ENCODE measurements around the gene KRTAP5-2.

KRTAP5-2 gene

DNA sequence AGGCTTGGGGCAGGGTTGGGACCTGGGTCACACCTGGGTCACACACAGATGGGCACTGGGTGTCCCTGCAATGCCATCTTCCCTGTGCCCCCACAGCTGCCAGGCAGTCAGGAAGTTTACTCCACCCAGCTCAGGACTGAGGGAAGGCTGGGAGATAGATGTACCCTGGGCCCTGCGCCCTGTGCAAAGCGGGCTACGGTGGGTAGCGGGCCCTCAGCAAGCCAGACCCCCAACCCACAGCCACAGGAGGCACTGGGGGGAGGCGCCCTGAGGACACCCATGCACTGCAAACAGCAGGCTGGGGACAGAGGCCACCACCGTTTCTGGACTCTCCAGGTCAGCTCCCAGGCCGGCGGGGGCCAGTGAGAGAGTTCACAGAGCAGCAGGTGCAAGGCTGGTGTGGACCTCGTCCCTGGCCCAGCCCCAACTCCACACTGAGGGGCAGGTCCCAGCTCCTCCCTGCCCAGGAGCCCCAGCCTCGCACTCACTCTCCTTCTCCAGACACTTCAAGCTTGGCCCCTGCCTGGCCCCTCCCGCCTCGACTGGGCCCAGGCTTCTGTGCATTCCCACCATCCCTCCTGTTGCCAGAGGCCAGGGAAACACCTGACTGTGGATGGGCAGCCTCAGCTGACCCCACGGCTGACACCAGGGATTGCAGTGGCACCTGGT, 30.9 kb downstream of the KRTAP5-2 start:
- DNase-seq (ENCODE audit: low spot score): no peak

GRCh38 chr11:1566381-1567051, 31.6 kb downstream of the KRTAP5-2 start:
- DNase-seq (ENCODE audit: low spot score): no peak

DNA sequence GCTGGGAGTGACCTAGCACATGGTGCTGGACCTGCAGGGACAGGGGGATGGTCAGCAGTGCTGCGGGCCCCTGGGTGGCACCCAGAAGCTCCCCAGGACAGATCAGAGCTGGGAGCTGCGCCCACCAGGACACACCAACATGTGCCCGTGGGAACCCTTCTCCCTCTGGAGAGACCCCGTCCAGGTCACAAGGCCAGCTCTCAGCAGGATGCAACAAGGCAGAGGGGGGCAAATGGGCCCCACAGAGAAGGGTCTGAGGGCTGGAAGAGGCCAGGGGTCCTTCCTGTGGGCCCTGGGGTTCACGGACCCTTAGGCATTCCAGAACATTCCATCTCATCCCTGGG, 32.2 kb downstream of the KRTAP5-2 start:
- DNase-seq (ENCODE audit: low spot score): no peak

- no peak for DNase-seq (ENCODE audit: low spot score)
Observed at GRCh38 chr11:1565173-1565903, 32.8 kb downstream of the KRTAP5-2 start.

- DNase-seq (ENCODE audit: low spot score): no peak
Observed at GRCh38 chr11:1564535-1565172, 33.4 kb downstream of the KRTAP5-2 start.

GRCh38 chr11:1563697-1564534, 34.2 kb downstream of the KRTAP5-2 start:
- no peak for DNase-seq (ENCODE audit: low spot score)

DNA sequence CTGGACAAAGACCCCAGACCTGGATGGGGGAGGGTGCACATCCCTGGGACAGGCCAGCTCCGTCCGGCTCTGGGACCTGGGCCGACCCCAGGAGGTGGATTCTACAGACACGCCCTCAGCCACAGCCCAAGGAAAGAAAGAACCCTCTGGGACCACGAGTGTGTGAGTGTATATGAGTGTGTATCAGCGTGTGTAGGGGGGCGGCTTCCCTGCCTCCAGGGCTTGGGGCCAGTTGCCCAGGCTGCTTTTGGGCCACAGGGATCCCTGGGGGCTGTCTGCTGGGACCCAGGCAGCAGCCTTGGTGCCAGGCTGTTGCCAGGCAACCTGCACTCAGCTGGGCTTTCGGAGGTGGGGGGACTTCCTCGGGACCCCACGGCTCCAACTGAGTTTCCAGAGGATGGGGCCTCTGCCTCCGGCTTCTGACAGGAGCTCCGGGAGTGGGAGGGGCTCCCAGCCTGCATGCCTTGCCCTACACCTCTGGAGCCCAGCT, 34.9 kb downstream of the KRTAP5-2 start:
- no peak for DNase-seq (ENCODE audit: low spot score)

DNA sequence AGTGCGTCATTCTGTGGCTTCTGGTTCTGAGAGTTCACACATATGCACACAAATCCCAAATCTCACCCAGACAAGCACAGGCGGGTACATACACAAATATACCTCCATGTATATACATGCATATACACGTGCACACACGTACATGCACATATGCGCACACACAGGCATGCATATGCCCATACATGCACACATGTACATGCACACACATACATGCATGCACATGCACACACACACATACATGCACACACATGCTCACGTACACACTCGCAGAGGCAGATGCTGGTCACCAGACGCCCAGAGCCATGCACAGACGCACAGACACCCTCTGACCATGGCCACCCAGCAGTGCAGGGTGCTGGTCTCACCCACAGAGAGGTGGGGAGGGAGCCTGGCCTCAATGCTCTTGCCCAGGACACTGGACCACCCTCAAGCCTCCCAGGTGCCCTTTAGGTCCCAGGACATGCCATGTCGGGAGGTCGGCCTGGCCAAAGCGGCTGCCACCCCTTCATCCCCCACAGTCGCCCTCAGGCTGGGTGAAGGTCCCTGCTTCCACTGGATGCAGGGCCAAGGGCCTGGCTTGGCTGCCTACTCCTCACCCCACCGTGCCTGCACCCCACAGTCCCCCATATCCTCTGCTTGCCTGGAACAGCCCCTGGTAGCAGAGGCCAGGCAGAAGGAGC, 35.5 kb downstream of the KRTAP5-2 start:
- DNase-seq (ENCODE audit: low spot score): no peak

GRCh38 chr11:1561955-1562354, 36.1 kb downstream of the KRTAP5-2 start:
- DNase-seq (ENCODE audit: low spot score): no peak

DNA sequence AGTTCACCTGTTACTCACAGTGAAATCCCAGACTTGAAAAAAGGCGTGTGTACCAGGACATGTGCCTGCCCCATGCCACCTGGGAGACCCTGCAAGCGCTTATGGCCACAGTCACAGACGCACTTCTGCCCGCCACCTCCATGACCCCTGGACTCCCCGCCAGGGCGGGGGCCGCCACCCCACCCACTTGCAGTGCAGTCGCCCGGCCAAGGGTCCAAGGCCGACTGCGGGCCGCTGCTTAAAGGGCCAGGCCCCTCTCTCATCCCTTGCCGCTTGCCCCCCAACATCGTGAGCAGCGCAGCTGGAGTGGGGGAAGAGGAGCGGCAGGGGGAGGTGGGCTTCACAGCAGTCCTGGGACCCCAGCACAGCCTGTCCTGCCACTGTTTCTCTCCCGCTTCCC, 36.8 kb downstream of the KRTAP5-2 start:
- no peak for DNase-seq (ENCODE audit: low spot score)

- no peak for DNase-seq (ENCODE audit: low spot score)
Observed at GRCh38 chr11:1560649-1561251, 37.3 kb downstream of the KRTAP5-2 start.

GRCh38 chr11:1560002-1560648, 38.0 kb downstream of the KRTAP5-2 start:
- DNase-seq (ENCODE audit: low spot score): no peak

DNA sequence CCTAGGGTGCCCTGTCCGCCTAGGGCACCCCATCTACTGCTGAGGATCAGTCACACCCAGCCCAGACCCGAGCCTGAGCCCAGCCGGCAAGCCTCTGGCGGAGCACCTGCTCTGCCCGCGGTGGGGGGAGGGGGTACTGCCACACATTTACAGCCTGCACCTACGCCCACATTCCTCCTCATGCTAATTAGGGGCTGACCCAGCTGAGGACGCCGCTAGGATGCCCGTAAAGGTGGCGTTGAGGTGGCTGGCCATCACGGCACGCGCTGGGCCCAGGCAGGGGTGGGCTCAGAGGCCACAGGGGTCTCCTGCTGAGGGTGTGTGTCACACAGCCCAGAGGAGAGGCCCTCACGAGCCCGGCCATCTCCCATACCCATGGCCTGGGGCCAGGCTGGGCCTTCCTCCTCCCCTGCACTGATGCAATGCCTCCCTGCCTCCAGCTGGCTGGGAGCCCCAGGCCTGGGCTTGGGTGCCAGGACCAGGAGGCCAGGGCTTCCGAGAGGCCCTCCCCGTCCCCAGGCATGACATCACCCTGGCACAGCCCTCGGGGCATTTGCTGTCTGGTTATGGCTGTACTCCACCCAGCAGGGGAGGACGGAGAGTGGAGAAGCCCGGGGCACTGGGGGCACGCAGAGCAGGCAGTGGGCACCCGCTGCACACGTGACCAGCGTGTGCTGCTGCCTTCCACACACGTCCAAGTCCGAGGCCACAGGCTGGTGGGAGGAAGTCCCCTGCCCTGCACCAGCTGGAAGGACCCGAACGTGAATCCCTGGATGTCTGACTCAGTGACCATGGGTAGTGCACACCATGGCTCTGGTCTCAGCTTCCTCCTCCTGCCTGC, 38.8 kb downstream of the KRTAP5-2 start:
- DNase-seq (ENCODE audit: low spot score): no peak

- no peak for DNase-seq (ENCODE audit: low spot score)
Observed at GRCh38 chr11:1558775-1559110, 39.4 kb downstream of the KRTAP5-2 start.

DNA sequence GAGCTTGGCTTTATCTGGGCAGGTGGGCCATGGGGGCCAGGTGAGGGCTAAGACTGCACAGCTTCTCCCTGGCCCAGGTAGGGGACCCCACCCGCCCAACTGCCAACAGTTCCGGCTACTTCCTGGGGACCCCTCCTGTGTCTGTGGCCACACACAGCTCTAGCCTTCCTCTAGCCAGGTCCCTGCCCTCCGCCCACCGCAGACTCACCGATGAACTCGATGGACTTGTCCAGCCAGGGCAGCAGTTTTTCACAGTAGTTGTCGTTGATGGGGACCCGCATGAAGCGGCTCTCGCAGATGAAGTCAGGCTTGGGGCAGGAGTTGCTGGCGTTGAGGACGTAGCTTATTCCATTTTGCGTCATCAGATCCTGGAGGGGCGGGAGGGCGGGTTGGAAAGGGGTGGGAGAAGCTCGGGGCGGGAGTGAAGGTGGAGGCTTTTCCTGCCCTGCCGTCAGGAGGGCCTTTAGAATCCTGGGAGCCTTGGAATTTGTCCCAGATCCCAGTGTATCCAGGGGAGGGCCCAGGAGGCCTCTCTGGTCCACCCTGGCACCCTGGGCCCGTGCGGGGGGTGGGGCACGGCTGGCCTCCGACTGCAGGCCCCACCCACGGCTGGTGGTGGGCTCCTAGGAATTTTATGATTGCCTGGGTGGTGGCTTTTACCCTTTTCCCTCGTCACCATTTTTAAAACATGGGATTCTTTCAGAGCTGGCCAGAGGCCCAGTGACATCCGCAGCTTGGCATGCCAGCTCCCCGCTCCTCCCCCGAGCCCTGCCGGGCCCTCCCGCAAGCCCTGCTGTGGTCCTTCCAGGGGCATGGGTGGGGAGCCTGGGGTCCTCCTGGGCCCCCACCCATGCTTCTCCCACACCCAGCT, 40.0 kb downstream of the KRTAP5-2 start:
- no peak for DNase-seq (ENCODE audit: low spot score)

- no peak for DNase-seq (ENCODE audit: low spot score)
Observed at GRCh38 chr11:1557051-1557884, 40.8 kb downstream of the KRTAP5-2 start.

DNA sequence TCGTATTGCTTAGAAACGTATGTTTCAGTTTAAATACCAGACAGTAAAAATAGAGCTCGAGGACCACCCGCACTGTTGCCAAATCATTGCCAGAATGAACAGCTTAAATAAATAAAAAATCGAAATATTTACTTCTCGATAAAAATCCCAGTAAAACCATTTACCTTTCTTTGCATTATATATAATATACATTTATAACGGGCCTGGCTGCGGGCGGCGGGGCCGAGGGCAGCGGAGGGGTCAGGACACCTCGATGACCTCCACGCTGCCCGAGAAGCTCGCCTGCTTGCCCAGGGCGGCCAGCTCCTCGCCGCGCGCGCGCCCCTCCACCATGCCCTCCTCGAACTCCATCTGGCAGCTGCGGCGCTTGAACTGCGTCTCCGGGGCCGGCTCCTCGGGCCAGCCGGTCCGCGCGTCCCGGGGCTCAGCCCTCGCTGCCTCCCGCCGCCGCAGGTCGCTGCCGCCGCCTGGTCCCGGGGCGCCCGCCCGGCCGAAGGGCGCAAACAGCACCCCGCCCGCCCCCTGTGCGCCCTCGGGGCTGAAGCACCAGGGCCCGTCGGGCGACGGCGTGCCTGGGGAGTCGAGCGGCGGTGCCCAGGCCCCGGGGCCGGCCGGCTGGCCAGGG, 41.7 kb downstream of the KRTAP5-2 start:
- DNase-seq (ENCODE audit: low spot score): no peak
